ENCODE data around the gene KCNK2.
"Not testable (repeated sequence)": the region's sequence is repeated elsewhere in the genome, so short reads cannot be mapped to it uniquely, and the experiment has no call there.

Gene KCNK2

DNA sequence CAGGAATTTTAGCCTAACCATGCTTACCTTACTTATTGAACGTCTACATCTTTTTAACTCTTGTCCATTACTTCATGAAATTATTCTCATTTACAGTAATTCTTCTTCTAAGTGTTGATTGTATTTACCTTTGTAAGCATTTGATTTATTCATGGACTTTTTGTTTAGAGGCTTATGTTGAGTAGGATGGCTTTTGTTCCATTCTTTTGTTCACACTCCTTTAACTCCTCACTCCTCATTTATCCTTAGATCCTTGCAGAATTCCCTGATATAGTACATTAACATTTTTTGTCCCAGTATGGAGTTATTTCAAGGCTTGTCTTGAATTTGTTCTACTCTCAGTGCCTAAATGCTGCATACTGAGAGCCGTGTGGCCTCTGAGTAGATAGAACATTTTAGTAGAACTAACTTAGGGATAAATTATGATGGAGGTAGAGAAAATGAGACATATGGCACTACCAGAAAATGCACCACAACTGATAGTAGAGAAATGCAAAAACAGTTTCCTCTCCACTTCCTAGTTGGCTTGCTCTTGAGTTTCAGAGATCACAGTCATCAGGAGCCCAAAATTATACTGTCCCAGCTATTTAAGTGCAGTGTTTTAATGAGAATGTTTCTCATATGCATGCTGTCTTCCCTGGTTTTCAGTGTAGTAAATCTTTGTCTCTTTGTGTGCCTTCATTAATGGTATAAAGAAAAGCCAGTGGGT lies 69.5 kb downstream of the KCNK2 start:
- DNase-seq (ENCODE audit: low read depth): no peak

DNA sequence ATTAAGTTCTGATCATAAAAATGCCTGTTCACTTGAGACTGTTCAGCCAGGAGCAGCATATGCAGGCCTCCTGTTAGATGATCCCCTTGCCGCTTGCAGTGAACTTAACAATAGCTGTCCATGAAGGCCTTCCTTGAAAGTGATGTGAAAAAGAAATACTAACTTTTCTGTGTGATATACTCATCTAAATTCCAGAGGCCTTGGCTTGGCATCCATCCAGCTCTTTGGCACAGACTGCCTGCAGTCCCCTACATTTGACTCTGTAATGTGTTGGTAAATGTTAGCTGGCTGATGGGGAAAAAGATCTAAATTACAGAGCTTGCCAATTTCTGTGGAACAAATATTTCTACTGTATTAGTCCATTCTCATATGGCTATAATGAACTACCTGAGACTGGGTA lies 73.7 kb downstream of the KCNK2 start:
- DNase-seq (ENCODE audit: low read depth): no peak

DNA sequence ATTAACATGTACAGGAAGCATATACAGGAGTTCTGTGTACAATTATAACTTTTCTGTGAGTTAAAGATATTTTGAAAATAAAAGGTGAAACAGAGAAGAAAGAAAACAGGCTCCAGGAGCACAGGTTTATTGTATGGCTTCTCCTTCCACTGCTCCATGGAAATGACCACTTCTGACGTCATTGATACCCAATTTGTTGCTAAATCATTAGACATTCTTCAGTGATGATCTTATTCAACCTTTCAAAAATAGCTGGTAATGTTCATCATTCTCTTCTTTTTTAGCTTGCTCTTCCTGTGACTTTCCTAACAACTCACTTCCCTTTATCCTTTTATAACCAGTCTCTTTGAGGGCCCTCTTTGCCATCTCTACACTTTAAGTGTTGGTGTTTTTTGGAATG lies 77.8 kb downstream of the KCNK2 start:
- no peak for DNase-seq (ENCODE audit: low read depth)

- DNase-seq (ENCODE audit: low read depth): not testable (repeated sequence)
These were observed 80.6 kb downstream of the KCNK2 start for GRCh38 chr1:215163144-215163543.

GRCh38 chr1:215166886-215167285 lies 84.3 kb downstream of the KCNK2 start:
- no peak for DNase-seq (ENCODE audit: low read depth)

GRCh38 chr1:215181518-215181917 lies 99.0 kb downstream of the KCNK2 start:
- DNase-seq (ENCODE audit: low read depth): no peak

DNA sequence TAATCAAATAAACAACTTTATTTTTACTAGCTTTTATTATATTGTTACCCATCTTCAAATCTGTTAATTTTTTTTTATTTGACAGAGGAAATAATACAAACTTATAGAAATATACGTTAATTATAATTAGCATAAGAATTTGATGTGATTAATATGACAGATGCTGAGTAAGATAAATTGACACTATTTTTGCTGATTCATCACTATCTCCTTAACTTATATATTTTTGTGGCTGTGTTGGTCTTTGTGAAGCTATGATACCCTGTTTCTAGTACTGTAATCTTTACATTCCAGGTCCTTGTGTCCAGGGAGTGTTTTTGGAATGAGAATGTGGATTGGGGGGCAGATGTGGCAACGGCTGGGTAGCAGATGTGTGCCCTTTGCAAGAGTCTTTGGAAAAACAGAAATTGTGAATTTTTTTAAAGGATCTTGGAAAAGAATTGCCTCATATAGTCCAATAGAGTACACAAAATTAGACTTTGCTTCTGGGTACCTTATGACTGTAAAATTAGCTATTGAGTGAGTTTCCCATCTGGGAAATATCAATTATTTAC lies 102.6 kb downstream of the KCNK2 start:
- no peak for DNase-seq (ENCODE audit: low read depth)

DNA sequence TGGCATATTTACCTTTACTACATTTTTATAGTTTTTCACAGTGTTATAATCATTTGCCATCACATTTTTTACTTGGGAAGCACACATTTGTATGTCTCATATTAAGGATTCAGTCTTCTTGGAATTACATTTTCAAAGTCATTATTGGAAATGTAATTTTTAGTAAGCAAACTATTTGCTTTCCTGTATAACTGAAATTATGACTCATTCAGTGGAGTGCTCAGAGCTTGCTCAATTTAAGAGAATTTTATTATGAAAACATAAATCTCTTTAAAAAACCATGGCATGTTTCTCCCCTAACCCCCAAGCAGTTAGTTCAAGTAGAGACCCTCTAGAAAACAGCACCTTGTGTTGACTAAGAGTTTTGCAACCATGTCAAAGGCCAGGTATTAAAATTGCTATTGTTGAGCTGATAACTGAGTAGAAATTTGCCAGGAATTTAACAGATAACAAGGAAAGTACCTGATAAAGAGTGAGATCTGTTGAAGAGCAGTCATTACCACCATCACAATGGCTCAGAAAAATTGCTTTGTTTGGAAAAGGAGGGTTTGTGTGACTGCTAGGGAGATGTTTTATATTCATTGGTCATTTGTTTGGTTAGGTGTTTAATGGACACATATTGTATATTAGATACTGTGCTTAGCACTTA lies 105.9 kb downstream of the KCNK2 start:
- DNase-seq (ENCODE audit: low read depth): no peak

- peak; percentile 73 for DNase-seq (ENCODE audit: low read depth)
These were observed 109.8 kb downstream of the KCNK2 start for GRCh38 chr1:215192306-215192705.

DNA sequence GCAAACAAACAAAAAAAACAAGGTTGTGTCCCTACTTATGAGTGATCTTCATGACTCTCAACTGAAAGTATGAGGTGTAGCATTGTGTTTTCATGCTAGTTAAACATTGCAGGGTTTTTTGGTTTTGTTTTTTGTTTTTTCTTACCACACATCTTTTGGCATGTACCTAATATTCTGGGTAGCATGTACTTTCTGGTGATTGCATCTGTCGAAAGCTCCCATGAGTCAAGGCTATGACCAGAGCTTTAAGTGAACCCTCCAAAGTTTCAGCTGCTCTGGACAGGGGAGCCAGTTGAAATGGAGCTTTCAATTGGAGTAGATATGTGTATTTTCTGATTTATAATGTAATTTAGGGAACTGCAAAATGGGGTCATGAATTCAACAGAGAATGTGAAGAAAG lies 115.5 kb downstream of the KCNK2 start:
- no peak for DNase-seq (ENCODE audit: low read depth)

DNA sequence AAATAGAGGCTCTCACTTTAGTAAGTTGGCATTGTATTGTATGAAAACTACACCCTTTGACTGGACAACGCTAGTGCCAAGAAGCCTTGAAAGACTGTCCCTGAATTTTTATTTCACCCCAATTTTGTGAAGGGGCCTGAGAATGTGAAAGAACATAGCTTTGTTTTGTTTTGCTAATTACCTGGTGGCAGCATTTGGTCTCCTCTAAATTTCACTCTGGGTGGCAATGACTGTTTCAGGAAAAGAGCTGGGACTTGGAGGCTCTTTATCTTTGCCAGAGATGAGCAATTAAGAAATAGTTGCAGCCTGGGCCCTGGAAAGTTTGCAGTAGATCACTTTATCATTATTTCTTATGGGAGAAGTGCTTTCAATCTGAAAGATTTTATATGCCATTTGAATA lies 117.6 kb downstream of the KCNK2 start:
- DNase-seq (ENCODE audit: low read depth): no peak

DNA sequence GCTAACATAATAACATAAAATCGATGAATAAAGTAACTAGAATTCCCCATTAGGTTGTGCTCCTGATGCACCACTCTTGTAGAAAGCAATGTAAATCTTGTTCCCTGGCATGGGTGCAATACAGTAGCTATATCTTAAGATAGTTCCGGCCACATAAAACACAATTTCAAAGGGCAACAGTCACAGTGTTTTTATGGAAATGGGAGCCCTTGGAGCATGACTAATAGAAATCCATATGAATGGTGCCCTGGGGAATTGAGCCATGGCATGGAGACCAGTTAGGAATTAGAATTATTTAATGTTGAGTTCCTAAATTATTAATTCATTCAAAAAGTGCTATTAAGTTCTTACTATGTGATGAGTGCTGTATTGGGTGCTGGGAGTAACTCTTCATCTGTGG lies 118.7 kb downstream of the KCNK2 start:
- no peak for DNase-seq (ENCODE audit: low read depth)

- no peak for DNase-seq (ENCODE audit: low read depth)
These were observed 120.3 kb downstream of the KCNK2 start for GRCh38 chr1:215202868-215203267.

DNA sequence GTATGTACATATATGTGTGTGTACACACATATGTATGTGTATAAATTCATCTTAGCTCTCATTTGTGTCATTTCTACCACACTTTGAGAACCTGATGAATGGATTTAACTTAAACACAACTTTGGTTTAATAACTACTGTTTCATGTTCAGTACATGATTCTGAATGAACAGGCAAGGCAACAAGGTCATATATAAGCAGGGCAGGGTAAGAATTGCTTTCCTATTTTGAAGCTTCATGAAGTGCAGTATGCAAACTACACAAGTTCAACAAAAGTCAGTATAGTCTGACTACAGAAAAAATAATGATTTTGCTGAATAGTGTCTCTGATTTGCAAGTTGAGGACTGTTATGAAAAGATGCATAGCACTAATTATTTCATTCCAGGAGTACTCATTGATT lies 127.6 kb downstream of the KCNK2 start:
- no peak for DNase-seq (ENCODE audit: low read depth)

DNA sequence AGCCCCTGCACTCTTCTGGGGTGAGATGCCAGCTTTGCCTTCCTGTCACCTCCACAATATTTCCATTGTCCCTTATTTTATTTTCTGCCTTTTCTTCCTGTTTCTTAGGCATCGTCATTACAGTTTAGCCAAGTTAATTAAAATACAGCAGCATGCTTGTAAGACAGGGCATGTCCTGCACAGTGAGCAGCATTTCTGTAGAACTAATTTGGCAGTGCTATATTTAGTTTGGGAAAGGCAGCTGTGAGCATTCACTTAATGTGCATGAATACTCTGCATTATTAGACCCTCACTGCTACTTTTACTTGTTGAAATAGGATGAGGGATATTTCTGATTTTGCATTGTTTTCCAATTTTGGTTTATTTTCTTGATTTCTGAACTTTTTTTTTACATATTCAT lies 133.3 kb downstream of the KCNK2 start:
- DNase-seq (ENCODE audit: low read depth): no peak

GRCh38 chr1:215219372-215219771 lies 136.8 kb downstream of the KCNK2 start:
- DNase-seq (ENCODE audit: low read depth): no peak

GRCh38 chr1:215220346-215220745 lies 137.8 kb downstream of the KCNK2 start:
- DNase-seq (ENCODE audit: low read depth): no peak

GRCh38 chr1:215226757-215227156 lies 144.2 kb downstream of the KCNK2 start:
- DNase-seq (ENCODE audit: low read depth): no peak

DNA sequence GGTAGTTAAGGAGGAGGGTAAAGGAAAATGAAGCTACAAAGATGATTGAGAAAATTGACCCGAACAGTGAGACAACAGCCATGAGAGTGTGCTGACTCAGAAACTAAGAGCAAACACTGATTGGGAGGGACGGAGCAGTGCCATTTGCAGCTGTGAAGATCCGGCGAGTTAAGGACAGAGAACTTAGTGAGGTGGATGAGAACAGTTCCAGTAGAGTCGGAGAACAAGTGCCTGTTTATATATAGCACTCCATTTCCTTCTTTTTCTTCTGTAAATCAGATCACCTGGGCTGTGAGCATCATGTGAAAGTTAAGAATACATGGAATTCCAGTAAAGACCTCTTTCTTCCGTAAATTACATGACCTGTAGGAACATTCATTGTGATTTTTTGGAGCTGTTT lies 145.7 kb downstream of the KCNK2 start:
- DNase-seq (ENCODE audit: low read depth): no peak

DNA sequence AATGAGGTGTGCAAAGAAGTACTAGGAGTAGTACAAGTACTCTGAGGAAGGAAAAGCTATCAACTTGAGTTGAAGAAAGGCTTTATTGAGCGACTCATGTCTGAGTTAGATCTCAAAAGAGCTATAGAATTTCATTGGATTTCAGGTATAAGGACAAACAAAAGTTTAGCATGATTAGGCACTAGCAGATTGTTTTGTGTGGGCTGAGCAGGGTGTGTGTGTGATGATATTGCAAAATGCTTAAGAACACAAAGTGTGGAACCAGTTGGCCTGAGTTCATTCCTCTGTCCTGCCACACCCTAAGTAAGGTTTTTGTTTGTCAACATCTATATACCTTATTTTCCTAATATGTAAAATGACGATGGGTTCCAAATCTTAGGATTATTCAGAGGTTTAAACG lies 158.9 kb downstream of the KCNK2 start:
- no peak for DNase-seq (ENCODE audit: low read depth)

GRCh38 chr1:215243345-215244054 lies 161.0 kb downstream of the KCNK2 start:
- no peak for DNase-seq (ENCODE audit: low read depth)

- DNase-seq (ENCODE audit: low read depth): no peak
These were observed 168.4 kb downstream of the KCNK2 start for GRCh38 chr1:215250913-215251312.

DNA sequence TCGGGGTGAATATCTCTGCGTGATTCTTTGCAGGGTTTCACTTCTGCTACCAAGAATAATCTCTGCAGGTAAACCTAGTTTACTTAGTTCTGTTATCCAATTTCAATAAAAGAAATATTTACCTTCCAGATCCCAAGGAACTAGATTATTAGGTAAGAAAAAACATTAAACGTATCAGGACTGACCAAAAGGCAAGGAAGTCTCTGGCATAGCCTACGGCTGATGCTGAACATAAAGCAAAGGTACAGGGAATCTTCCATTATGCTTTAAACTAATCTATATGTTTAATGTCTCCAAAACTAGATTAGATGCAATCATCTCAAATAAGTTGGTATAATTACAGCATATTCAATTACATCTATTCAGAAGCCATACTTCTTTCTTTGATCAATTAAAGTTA lies 168.9 kb downstream of the KCNK2 start:
- no peak for DNase-seq (ENCODE audit: low read depth)

All from GM04503 (cell line).